ENCODE results near the gene R3HDM1.
"Not testable (repeated sequence)": the region's sequence is repeated elsewhere in the genome, so short reads cannot be mapped to it uniquely, and the experiment has no call there.

The R3HDM1 gene

DNA sequence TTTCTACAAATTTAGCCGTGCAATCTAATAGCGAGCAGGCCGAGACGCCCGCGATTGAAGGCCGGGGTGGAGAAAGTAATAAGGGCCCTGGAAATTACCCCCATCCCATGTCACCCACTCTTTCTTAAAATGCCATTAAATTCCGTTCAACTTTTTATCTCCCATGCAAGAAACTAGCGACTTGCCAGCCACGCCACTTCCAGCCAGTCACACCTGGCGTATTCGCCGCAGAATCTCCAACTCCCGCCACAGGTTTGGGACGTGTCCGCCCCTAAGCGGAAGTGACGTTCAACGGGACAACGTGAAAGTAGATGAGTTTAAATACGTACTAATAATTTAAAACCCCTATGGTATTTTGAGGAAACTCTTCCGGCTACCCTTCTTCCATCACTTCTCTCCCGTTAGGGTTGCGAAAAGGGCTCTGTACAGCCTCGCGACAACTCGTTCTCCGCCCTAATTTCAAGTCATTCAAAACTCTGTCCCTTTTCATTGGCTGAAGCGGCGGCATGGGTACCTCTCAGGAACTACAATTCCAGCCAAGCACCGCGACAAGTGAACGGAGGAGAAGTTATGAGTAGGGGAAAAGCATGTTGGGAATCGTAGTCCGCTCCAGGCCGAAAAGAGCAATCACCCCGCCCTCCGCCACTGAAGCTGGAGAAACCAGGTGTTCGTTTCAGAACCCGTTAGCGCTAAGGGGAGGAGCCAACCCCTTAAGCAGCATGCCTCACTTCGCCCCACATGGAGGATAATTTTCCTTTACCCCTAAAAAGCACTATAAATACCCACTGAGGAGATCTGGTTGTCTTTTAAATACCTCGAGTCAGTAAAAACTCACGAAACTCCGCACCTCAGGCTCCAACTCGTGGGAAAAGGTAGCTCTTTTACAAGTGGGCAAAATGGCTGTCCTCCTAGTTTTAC, 712 bp upstream of the R3HDM1 start, which contains the start of gene ZRANB3:
ZRANB3 (minus strand) TSS at position 906 of the 918 bp plus-strand sequence.
- H3K27me3 ChIP-seq (ENCODE audit: low read depth, low read length) = no peaks in the 10 kb centered on the region
- peak within 1 kb of the TSS; percentile 99 for H3K27ac ChIP-seq (ENCODE audit: low read length)
- no peaks in the 10 kb centered on the region for H3K9me3 ChIP-seq (ENCODE audit: control insufficient read depth in 1 of 2, low read length in 2 of 2)
- H3K36me3 ChIP-seq (ENCODE audit: control insufficient read depth in 1 of 2, insufficient read depth in 2 of 2, low read length in 2 of 2) = no peaks in the 10 kb centered on the region
- H3K4me1 ChIP-seq (ENCODE audit: control insufficient read depth in 1 of 2, insufficient read depth in 2 of 2, low read length in 2 of 2) = peaks cover 5 to 13% of the 10 kb centered on the region in 2 donors
- peak within 1 kb of the TSS; percentile 97 to 99 for H3K4me3 ChIP-seq (ENCODE audit: low read depth in 1 of 2, low read length in 2 of 2)

DNA sequence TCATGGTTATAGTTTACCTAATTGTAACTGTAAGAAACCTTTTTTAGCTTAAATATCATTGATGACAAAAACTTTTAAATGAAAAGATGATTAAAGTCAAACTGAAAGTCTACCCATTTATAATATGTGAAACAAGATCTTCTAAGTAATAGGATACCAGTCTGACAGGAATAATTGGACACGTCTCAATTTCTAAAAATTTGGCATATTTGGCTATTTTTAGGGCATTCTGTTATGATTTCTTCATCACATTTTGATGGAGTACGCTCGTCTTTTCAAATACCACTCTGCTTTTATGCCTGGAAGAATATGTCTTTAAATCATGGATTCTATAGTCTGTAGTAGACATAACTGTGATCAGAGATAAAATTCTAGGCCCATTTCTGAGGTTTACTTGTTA, 1.3 kb downstream of the R3HDM1 start:
- Histone ChIP-seq H3K9me3 (ENCODE audit: control insufficient read depth in 1 of 2, low read length in 2 of 2) (no peaks in the 10 kb centered on the region), H3K27me3 (ENCODE audit: low read depth, low read length) (no peaks in the 10 kb centered on the region), H3K4me3 (ENCODE audit: low read depth in 1 of 2, low read length in 2 of 2) (no peak overlapping the region), H3K4me1 (ENCODE audit: control insufficient read depth in 1 of 2, insufficient read depth in 2 of 2, low read length in 2 of 2) (peaks cover 5 to 13% of the 10 kb centered on the region in 2 donors), H3K36me3 (ENCODE audit: control insufficient read depth in 1 of 2, insufficient read depth in 2 of 2, low read length in 2 of 2) (no peaks in the 10 kb centered on the region), H3K27ac (ENCODE audit: low read length) (no peak overlapping the region)

GRCh38 chr2:135533545-135533944, 2.3 kb downstream of the R3HDM1 start:
- H3K4me3 ChIP-seq (ENCODE audit: low read depth in 1 of 2, low read length in 2 of 2); H3K36me3 ChIP-seq (ENCODE audit: control insufficient read depth in 1 of 2, insufficient read depth in 2 of 2, low read length in 2 of 2); H3K27ac ChIP-seq (ENCODE audit: low read length); H3K27me3 ChIP-seq (ENCODE audit: low read depth, low read length); H3K9me3 ChIP-seq (ENCODE audit: control insufficient read depth in 1 of 2, low read length in 2 of 2): not testable (repeated sequence)
- peaks cover 5 to 13% of the 10 kb centered on the region in 2 donors for H3K4me1 ChIP-seq (ENCODE audit: control insufficient read depth in 1 of 2, insufficient read depth in 2 of 2, low read length in 2 of 2)

DNA sequence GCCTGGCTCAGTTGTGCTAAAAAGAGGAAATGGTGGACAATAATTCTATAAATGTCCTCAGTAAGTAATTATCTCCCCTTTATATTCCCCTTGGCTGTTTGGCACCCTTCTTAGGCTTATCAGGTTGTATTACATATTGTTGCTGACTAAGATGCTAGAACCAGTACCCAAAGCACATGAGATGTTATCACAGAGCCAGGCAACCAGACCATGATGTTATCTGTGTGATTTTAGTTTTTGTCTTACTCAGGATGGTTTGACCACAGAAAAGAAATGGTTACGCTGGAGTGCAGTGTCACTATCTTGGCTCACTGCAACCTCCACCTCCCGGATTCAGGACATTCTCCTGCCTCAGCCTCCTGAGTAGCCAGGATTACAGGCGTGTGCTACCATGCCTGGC, 15.2 kb downstream of the R3HDM1 start:
- Histone ChIP-seq H3K4me3 (ENCODE audit: low read depth in 1 of 2, low read length in 2 of 2) (no peak overlapping the region), H3K9me3 (ENCODE audit: control insufficient read depth in 1 of 2, low read length in 2 of 2) (no peaks in the 10 kb centered on the region), H3K4me1 (ENCODE audit: control insufficient read depth in 1 of 2, insufficient read depth in 2 of 2, low read length in 2 of 2) (no peaks in the 10 kb centered on the region), H3K36me3 (ENCODE audit: control insufficient read depth in 1 of 2, insufficient read depth in 2 of 2, low read length in 2 of 2) (no peaks in the 10 kb centered on the region), H3K27me3 (ENCODE audit: low read depth, low read length) (no peaks in the 10 kb centered on the region), H3K27ac (ENCODE audit: low read length) (no peak overlapping the region)

- Histone ChIP-seq H3K27ac (ENCODE audit: low read length) (no peak overlapping the region), H3K4me3 (ENCODE audit: low read depth in 1 of 2, low read length in 2 of 2) (no peak overlapping the region), H3K4me1 (ENCODE audit: control insufficient read depth in 1 of 2, insufficient read depth in 2 of 2, low read length in 2 of 2) (no peaks in the 10 kb centered on the region), H3K9me3 (ENCODE audit: control insufficient read depth in 1 of 2, low read length in 2 of 2) (no peaks in the 10 kb centered on the region), H3K36me3 (ENCODE audit: control insufficient read depth in 1 of 2, insufficient read depth in 2 of 2, low read length in 2 of 2) (no peaks in the 10 kb centered on the region), H3K27me3 (ENCODE audit: low read depth, low read length) (no peaks in the 10 kb centered on the region)
Observed at GRCh38 chr2:135547311-135547710, 16.0 kb downstream of the R3HDM1 start.

- no peak overlapping the region for H3K4me3 ChIP-seq (ENCODE audit: low read depth in 1 of 2, low read length in 2 of 2)
- H3K27ac ChIP-seq (ENCODE audit: low read length) = no peak overlapping the region
- H3K9me3 ChIP-seq (ENCODE audit: control insufficient read depth in 1 of 2, low read length in 2 of 2) = no peaks in the 10 kb centered on the region
- no peaks in the 10 kb centered on the region for H3K36me3 ChIP-seq (ENCODE audit: control insufficient read depth in 1 of 2, insufficient read depth in 2 of 2, low read length in 2 of 2)
- H3K4me1 ChIP-seq (ENCODE audit: control insufficient read depth in 1 of 2, insufficient read depth in 2 of 2, low read length in 2 of 2) = no peaks in the 10 kb centered on the region
- no peaks in the 10 kb centered on the region for H3K27me3 ChIP-seq (ENCODE audit: low read depth, low read length)
Observed at GRCh38 chr2:135551356-135551755, 20.1 kb downstream of the R3HDM1 start.

GRCh38 chr2:135552887-135553286, 21.6 kb downstream of the R3HDM1 start:
- Histone ChIP-seq H3K27me3 (ENCODE audit: low read depth, low read length) (no peaks in the 10 kb centered on the region), H3K9me3 (ENCODE audit: control insufficient read depth in 1 of 2, low read length in 2 of 2) (no peaks in the 10 kb centered on the region), H3K36me3 (ENCODE audit: control insufficient read depth in 1 of 2, insufficient read depth in 2 of 2, low read length in 2 of 2) (no peaks in the 10 kb centered on the region)

DNA sequence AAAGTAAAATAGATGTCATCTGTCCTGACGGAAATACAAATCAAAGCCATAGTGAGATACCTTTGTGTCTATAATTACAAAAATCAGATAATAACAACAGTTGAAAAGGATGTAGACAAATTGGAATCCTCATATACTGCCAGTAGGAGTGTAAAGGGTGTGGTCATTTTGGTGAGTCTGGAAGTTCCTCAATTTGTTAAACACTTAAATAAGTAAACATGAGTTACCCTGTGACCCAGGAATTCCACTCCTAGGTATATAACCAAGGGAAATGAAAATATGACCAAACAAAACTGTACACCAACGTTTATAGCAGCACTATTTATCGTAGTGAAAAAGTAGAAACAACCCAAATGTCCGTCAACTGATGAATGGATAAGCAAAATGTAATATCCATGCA, 24.0 kb downstream of the R3HDM1 start:
- Histone ChIP-seq H3K4me1 (ENCODE audit: control insufficient read depth in 1 of 2, insufficient read depth in 2 of 2, low read length in 2 of 2) (no peaks in the 10 kb centered on the region), H3K9me3 (ENCODE audit: control insufficient read depth in 1 of 2, low read length in 2 of 2) (no peaks in the 10 kb centered on the region), H3K27me3 (ENCODE audit: low read depth, low read length) (no peaks in the 10 kb centered on the region), H3K36me3 (ENCODE audit: control insufficient read depth in 1 of 2, insufficient read depth in 2 of 2, low read length in 2 of 2) (no peaks in the 10 kb centered on the region), H3K27ac (ENCODE audit: low read length) (no peak overlapping the region), H3K4me3 (ENCODE audit: low read depth in 1 of 2, low read length in 2 of 2) (no peak overlapping the region)

More at GRCh38 chr2:135552887-135553286, 21.6 kb downstream of the R3HDM1 start:
- H3K4me1 ChIP-seq (ENCODE audit: control insufficient read depth in 1 of 2, insufficient read depth in 2 of 2, low read length in 2 of 2) = no peaks in the 10 kb centered on the region
- no peak overlapping the region for H3K27ac ChIP-seq (ENCODE audit: low read length)
- H3K4me3 ChIP-seq (ENCODE audit: low read depth in 1 of 2, low read length in 2 of 2) = no peak overlapping the region

DNA sequence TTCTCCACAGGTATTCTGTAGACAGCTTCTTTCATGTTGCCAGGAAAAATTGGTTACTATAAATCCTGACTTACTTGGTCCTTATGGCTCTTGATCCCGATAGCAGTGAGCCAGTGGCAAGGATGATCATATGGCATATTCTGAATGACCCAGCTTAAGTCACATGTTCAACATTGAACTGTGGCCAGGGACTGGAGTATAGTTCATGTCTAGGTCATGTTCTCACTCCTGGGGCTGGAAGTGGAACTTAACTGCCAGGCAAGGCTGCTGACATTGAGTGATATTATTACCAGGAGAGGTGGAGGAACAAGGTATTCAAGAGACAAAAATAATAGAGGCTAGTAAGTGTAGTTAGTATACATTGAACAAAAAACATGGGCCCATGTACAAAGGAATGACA, 26.2 kb downstream of the R3HDM1 start:
- Histone ChIP-seq H3K9me3 (ENCODE audit: control insufficient read depth in 1 of 2, low read length in 2 of 2) (no peaks in the 10 kb centered on the region), H3K27me3 (ENCODE audit: low read depth, low read length) (no peaks in the 10 kb centered on the region), H3K4me1 (ENCODE audit: control insufficient read depth in 1 of 2, insufficient read depth in 2 of 2, low read length in 2 of 2) (no peaks in the 10 kb centered on the region), H3K4me3 (ENCODE audit: low read depth in 1 of 2, low read length in 2 of 2) (no peak overlapping the region), H3K27ac (ENCODE audit: low read length) (no peak overlapping the region), H3K36me3 (ENCODE audit: control insufficient read depth in 1 of 2, insufficient read depth in 2 of 2, low read length in 2 of 2) (no peaks in the 10 kb centered on the region)

DNA sequence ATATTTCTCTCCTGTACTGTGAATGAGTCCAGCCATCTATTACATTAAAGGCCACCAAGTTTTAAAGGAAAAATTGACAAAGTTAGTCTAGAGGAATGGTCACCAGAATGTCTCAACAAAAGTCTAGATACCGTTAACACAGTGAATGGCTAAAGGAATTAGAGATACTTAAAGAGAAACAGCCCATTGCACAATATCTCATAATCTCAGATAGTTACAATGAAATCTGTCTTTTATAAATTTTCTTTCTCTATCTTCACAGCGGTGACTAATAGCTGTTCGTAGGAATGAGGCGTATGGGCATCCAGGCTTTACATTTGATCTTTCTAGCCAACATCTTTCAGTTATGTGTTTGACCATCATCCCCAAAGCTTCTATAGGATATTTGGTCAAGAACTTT, 30.6 kb downstream of the R3HDM1 start:
- Histone ChIP-seq H3K36me3 (ENCODE audit: control insufficient read depth in 1 of 2, insufficient read depth in 2 of 2, low read length in 2 of 2) (no peaks in the 10 kb centered on the region), H3K27ac (ENCODE audit: low read length) (no peak overlapping the region), H3K27me3 (ENCODE audit: low read depth, low read length) (no peaks in the 10 kb centered on the region), H3K9me3 (ENCODE audit: control insufficient read depth in 1 of 2, low read length in 2 of 2) (no peaks in the 10 kb centered on the region), H3K4me1 (ENCODE audit: control insufficient read depth in 1 of 2, insufficient read depth in 2 of 2, low read length in 2 of 2) (no peaks in the 10 kb centered on the region), H3K4me3 (ENCODE audit: low read depth in 1 of 2, low read length in 2 of 2) (no peak overlapping the region)

DNA sequence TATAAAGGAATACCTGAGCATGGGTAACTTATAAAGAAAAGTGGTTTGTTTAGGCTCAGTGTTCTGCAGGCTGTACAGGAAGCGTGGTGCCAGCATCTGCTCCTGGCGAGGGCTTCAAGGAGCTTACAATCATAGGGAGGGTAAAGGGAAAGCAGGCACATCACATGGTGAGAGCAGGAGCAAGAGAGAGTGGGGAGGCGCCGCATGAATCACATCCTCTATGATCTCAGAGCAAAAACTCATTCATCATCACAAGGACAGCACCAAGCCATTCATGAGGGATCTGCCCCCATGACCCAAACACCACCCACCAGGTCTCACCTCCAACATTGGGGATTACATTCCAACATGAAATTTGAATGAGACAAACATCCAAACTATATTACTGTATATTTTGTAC, 32.5 kb downstream of the R3HDM1 start:
- H3K4me1 ChIP-seq (ENCODE audit: control insufficient read depth in 1 of 2, insufficient read depth in 2 of 2, low read length in 2 of 2) = no peaks in the 10 kb centered on the region
- H3K27ac ChIP-seq (ENCODE audit: low read length) = no peak overlapping the region
- H3K36me3 ChIP-seq (ENCODE audit: control insufficient read depth in 1 of 2, insufficient read depth in 2 of 2, low read length in 2 of 2) = no peaks in the 10 kb centered on the region
- no peaks in the 10 kb centered on the region for H3K27me3 ChIP-seq (ENCODE audit: low read depth, low read length)
- H3K9me3 ChIP-seq (ENCODE audit: control insufficient read depth in 1 of 2, low read length in 2 of 2) = no peaks in the 10 kb centered on the region
- no peak overlapping the region for H3K4me3 ChIP-seq (ENCODE audit: low read depth in 1 of 2, low read length in 2 of 2)

DNA sequence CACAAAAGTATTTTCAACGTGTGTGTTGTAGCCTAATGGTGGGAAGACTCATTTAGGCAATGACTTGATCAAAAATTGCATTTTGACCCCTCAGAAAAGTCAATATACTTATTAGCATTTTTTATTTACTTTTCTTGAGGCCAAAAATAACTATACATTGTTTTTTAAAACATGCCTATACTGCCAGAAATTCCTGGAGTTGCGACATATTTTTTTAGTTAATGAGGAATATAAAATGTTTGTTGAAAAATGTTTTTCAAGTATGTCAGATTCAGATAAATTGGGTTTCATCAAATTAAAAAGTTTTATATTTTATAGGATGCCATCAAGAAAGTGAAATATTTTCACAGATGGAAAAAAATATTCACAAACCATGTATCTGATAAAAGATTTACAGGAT, 39.6 kb downstream of the R3HDM1 start:
- no peaks in the 10 kb centered on the region for H3K27me3 ChIP-seq (ENCODE audit: low read depth, low read length)
- no peaks in the 10 kb centered on the region for H3K36me3 ChIP-seq (ENCODE audit: control insufficient read depth in 1 of 2, insufficient read depth in 2 of 2, low read length in 2 of 2)
- H3K4me3 ChIP-seq (ENCODE audit: low read depth in 1 of 2, low read length in 2 of 2) = no peak overlapping the region
- H3K4me1 ChIP-seq (ENCODE audit: control insufficient read depth in 1 of 2, insufficient read depth in 2 of 2, low read length in 2 of 2) = no peaks in the 10 kb centered on the region
- no peak overlapping the region for H3K27ac ChIP-seq (ENCODE audit: low read length)
- H3K9me3 ChIP-seq (ENCODE audit: control insufficient read depth in 1 of 2, low read length in 2 of 2) = no peaks in the 10 kb centered on the region
